HL-60 (cell line): ENCODE data around the gene PEX6.
"Not testable (repeated sequence)": the region's sequence is repeated elsewhere in the genome, so short reads cannot be mapped to it uniquely, and the experiment has no call there.

ENCODE experiments used
- DNase-seq, 2 experiments: peaks; one replicate each; pipeline ENCODE4 v3.0.0-alpha.2; 2010 to 2020; ENCODE audit warnings: low read depth in 1 of 2, low spot score in 1 of 2
- H3K27ac ChIP-seq: fragments of 250-450 bp; sonication (Bioruptor Pico); replicated peaks from 2 replicates; pipeline ENCODE4 v1.5.1; 2020; ENCODE audit warnings: mild to moderate bottlenecking, moderate library complexity
- H3K27me3 ChIP-seq: fragments of 250-450 bp; sonication (Bioruptor Pico); 2 replicates; pipeline ENCODE4 v1.5.1; 2021; ENCODE audit warnings: mild to moderate bottlenecking, moderate library complexity; ENCODE audit not compliant: insufficient read depth, poor library complexity, severe bottlenecking
- H3K4me3 ChIP-seq: replicated peaks from 2 replicates; pipeline ENCODE4 v1.5.1; 2011; ENCODE audit warnings: mild to moderate bottlenecking, control low read depth, low read length; ENCODE audit not compliant: insufficient read depth
- CTCF ChIP-seq: IDR thresholded peaks from one replicate; pipeline ENCODE4 v1.5.1; 2011; ENCODE audit warnings: low read length, control low read depth, inconsistent platforms; ENCODE audit not compliant: insufficient read depth
- GABPA ChIP-seq: IDR thresholded peaks from 2 replicates; pipeline ENCODE4 v1.6.1; 2012; ENCODE audit warnings: low read depth
- POLR2AphosphoS5 ChIP-seq: IDR thresholded peaks from 2 replicates; pipeline ENCODE4 v1.6.1; 2012; ENCODE audit warnings: low read depth
- REST ChIP-seq: IDR thresholded peaks from 2 replicates; pipeline ENCODE4 v1.6.1; 2012; ENCODE audit warnings: low read depth; ENCODE audit not compliant: insufficient replicate concordance
- SPI1 ChIP-seq: IDR thresholded peaks from 2 replicates; pipeline ENCODE4 v1.6.1; 2012; ENCODE audit warnings: low read depth, mild to moderate bottlenecking, borderline replicate concordance

Gene PEX6

GRCh38 chr6:42952389-42952788 lies 26.6 kb downstream of the PEX6 start:
- Histone ChIP-seq H3K4me3 (no peak overlapping the region), H3K27me3 (no peaks in the 10 kb centered on the region), H3K27ac (no peak overlapping the region)
- no peak for DNase-seq
- TF ChIP-seq GABPA = no peak
- TF ChIP-seq POLR2AphosphoS5 = no peak
- no peak for TF ChIP-seq REST
- no peak for TF ChIP-seq SPI1
- no peak for TF ChIP-seq CTCF

- DNase-seq = no peak
- Histone ChIP-seq H3K27me3 (no peaks in the 10 kb centered on the region), H3K4me3 (no peak overlapping the region), H3K27ac (no peak overlapping the region)
- TF ChIP-seq SPI1 (no peak), REST (no peak), GABPA (no peak)
These were observed 31.0 kb downstream of the PEX6 start for GRCh38 chr6:42947950-42948349.

GRCh38 chr6:42942444-42942843 lies 36.5 kb downstream of the PEX6 start:
- TF ChIP-seq GABPA (no peak), CTCF (no peak), REST (no peak), POLR2AphosphoS5 (no peak), SPI1 (no peak)
- Histone ChIP-seq H3K27me3 (no peaks in the 10 kb centered on the region), H3K4me3 (no peak overlapping the region), H3K27ac (no peak overlapping the region)
- DNase-seq = no peak

- DNase-seq, H3K27ac ChIP-seq, H3K4me3 ChIP-seq, H3K27me3 ChIP-seq: not testable (repeated sequence)
These were observed 37.6 kb downstream of the PEX6 start for GRCh38 chr6:42941356-42941755.
